ENCODE data around the gene MEIS3. TPM values are rescaled to one million over a fixed set of nuclear protein-coding genes. Genes with fewer than 3 reads are reported as not detected.
"Not testable (repeated sequence)": the region's sequence is repeated elsewhere in the genome, so short reads cannot be mapped to it uniquely, and the experiment has no call there.

The MEIS3 gene
- polyA plus RNA-seq, 4 donors = 20.1 to 32.2 (median 28.9) TPM

DNA sequence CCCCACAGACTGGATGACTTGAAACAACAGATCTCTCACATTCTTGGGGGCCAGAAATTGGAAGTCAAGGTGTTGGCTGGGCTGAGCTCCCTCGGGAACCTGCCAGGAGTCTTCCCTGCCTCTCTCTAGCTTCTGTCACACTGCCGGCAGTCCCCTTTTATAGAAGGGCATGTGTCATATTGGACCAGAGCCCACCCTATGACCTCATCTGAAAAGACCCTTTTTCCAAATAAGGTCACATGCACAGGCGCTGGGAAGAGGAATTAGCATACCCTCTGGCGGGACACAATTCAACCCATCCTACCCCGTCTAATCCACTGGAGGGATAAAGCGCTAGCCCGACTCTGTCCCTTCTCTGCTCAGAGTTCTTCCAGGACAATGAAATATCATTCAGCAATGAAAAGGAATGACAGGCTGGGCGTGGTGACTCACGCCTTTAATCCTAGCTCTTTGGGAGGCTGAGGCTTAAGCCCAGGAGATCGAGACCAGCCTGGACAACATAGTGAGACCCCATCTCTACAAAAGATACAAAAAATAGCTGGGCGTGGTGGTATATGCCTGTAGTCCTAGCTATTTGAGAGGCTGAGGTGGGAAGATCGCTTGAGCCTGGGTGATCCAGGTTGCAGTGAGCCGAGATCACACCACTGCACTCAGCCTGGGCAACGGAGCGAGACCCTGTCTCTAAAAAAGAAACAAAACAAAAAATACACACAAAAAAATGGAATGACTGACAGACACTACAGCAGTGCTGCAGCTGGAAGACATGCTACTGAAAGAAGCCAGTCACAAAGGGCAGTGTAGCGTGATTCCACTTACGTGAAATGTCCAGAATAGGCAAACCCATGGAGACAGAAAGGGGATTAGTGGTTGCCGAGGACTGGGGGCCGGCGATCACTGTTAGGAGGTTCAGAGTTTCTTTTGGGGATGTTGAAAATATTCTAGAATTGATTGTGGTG, 28.5 kb downstream of the MEIS3 start:
- no peak for DNase-seq (ENCODE audit: low read depth in 4 of 4, low spot score in 2 of 4)

DNA sequence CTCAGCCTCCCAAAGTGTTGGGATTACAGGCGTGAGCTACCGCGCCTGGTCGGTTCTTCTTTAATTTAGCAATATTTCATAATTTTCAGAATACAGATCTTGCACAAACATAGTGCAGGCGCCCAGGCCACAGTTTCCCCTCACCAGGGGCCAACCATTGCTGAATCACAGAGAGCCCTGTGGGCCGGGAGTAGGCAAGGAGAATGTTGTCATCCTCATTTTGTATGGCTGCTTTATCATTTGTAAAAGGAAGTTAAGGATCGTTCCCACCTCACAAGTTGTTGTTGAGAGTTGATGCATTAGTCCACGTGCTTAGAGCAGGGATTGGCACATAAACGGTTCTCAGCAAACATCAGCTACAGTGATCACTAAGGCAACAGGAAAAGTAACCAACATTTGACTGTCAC, 30.2 kb downstream of the MEIS3 start:
- DNase-seq (ENCODE audit: low read depth in 4 of 4, low spot score in 2 of 4) = no peak

GRCh38 chr19:47388721-47389120, 30.6 kb downstream of the MEIS3 start:
- not testable (repeated sequence) for DNase-seq (ENCODE audit: low read depth in 4 of 4, low spot score in 2 of 4)

GRCh38 chr19:47387623-47388022, 31.7 kb downstream of the MEIS3 start:
- DNase-seq (ENCODE audit: low read depth in 4 of 4, low spot score in 2 of 4) = not testable (repeated sequence)

GRCh38 chr19:47386582-47386981, 32.7 kb downstream of the MEIS3 start:
- DNase-seq (ENCODE audit: low read depth in 4 of 4, low spot score in 2 of 4) = not testable (repeated sequence)

- DNase-seq (ENCODE audit: low read depth in 4 of 4, low spot score in 2 of 4) = not testable (repeated sequence)
Observed at GRCh38 chr19:47384533-47384932, 34.8 kb downstream of the MEIS3 start.

- not testable (repeated sequence) for DNase-seq (ENCODE audit: low read depth in 4 of 4, low spot score in 2 of 4)
Observed at GRCh38 chr19:47383890-47384289, 35.4 kb downstream of the MEIS3 start.

GRCh38 chr19:47381653-47382279, 37.6 kb downstream of the MEIS3 start:
- DNase-seq (ENCODE audit: low read depth in 4 of 4, low spot score in 2 of 4) = no peak

GRCh38 chr19:47381121-47381520, 38.2 kb downstream of the MEIS3 start:
- DNase-seq (ENCODE audit: low read depth in 4 of 4, low spot score in 2 of 4) = no peak

- no peak for DNase-seq (ENCODE audit: low read depth in 4 of 4, low spot score in 2 of 4)
Observed at GRCh38 chr19:47380559-47380958, 38.8 kb downstream of the MEIS3 start.

DNA sequence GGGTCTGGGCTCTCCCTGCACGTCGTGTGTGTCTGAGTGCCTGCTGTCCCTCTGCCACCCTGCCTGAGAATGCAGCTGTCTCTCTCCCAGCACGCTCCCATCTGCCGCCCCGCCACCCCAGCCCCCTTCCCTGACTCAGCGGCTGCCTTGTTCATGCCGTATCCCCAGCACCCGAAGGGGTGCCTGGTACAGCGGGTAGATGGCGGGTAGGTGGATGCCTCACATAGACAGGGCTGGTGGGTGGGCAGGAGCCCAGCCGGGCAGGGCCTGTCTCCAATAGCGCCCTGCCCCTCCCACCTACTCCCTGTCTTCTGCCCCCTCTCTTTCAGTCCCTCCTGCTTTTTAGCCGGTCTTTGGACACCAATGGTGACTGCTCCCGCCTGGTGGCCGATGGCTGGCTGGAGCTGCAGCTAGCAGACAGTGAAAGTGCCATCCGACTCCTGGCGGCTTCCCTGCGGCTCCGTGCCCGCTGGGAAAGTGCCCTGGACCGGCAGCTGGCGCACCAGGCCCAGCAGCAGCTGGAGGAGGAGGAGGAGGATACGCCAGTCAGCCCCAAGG, 39.9 kb downstream of the MEIS3 start:
- DNase-seq (ENCODE audit: low read depth in 4 of 4, low spot score in 2 of 4) = no peak

DNA sequence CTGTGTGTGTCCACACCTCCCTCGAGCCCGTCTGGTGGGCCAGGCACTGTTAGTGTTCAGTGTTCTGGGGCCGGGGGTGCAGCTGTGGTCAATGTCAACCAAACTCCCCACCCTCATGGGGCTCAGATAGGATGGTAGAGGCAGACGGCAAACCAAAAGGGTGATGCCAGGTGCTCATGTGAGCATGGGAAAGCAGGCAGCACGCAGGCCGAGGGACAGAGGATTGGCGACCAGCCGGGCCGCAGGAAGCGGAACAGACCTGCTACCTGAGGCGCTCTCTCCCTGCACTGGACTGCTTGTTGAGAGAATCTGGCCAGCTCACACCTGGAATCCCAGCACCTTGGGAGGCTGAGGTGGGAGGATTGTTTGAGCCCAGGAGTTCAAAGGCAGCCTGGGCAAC, 41.1 kb downstream of the MEIS3 start:
- DNase-seq (ENCODE audit: low read depth in 4 of 4, low spot score in 2 of 4) = no peak

- DNase-seq (ENCODE audit: low read depth in 4 of 4, low spot score in 2 of 4) = no peak
Observed at GRCh38 chr19:47377801-47378200, 41.5 kb downstream of the MEIS3 start.

DNA sequence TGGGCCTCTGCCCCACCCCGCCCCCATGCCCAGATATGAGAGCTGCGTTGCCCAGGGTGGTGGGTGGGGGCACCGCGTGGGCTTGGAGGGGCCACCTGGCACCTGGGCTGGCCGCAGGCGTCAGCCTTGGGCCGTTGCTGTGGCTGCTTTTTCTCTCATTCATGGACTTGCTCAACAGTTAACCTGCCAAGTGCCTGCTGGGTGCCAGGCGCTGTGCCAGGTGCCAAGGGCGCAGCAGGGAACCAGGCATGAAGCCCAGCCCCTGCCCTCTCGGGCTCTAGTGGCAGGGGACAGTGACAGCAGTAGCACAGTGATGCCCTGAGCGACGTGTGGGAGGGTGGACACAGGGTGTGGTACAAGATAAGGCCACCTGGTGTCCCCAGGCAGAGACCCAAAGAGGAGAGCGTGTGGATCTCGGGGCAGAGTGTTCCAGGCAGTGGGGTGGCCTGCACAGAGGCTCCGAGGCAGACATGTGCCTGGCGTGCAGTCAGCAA, 42.1 kb downstream of the MEIS3 start:
- no peak for DNase-seq (ENCODE audit: low read depth in 4 of 4, low spot score in 2 of 4)

DNA sequence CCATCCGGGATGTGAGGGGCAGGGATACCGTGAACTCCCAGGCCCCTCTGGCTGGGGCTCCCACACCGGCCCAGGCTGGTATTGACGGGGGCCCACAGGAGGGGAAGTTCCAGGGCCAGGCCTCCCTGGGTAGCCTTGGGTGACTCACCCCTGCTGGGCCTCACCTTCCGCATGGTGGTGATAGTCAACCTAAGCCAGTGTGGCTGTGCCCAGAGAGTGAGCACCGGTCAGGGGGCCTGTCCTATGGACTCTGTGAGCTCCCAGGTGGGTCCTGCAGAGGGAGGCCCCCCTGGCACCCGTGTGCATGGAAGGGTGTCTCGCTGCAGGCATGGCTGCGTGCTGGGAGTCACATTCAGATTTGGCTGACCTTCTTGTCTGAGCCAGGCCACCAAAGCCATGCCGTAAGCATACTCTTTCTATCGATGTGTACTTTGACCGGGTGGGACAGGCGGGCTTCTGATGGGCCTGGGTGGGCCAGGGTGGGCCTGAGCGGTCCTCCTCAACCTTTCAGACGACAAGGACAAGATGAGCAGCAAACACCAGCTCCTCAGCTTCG, 42.7 kb downstream of the MEIS3 start:
- no peak for DNase-seq (ENCODE audit: low read depth in 4 of 4, low spot score in 2 of 4)

DNA sequence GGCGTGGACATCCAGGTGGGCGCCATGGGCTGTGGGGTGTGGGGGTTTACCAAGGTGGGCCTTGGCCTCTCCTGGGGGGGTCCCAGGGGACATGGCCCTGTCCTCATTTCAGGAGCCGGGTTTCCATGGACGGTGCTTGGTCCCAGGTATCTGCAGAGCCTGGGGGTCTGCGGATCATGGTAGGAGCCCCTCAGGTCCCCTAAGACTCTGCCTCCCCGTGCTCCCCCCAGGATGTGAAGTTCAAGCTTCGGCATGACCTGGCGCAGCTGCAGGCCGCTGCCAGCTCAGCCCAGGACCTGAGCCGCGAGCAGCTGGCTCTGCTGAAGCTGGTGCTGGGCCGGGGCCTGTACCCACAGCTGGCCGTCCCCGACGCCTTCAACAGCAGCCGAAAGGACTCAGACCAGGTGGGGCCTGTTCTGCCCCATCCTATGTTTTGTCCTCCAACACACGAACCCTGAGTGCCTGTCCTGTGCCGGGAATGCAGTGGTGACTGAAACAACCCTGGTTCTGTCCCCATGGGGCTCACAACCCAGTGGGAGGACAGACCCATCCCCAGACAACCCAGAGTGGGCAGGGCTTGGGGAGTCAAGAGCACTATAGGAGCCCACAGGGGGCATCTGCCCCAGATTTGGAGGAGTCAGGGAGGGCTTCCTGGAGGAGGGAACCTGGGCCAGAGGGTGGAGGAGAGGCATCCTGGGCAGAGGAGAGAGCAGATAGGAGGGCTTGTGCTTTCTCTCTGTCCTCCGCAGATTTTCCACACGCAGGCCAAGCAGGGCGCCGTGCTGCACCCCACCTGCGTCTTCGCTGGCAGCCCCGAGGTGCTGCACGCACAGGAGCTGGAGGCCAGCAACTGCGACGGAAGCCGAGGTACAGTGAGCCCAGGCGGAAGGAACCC, 43.4 kb downstream of the MEIS3 start:
- DNase-seq (ENCODE audit: low read depth in 4 of 4, low spot score in 2 of 4) = no peak

- DNase-seq (ENCODE audit: low read depth in 4 of 4, low spot score in 2 of 4) = no peak
Observed at GRCh38 chr19:47374876-47375693, 44.2 kb downstream of the MEIS3 start.

GRCh38 chr19:47373246-47374240, 45.8 kb downstream of the MEIS3 start:
- DNase-seq (ENCODE audit: low read depth in 4 of 4, low spot score in 2 of 4) = no peak

Measured in left renal cortex interstitium (tissue), 4 donors.